Loucy (cell line): ENCODE results near the gene MBNL2.
"Not testable (repeated sequence)": the region's sequence is repeated elsewhere in the genome, so short reads cannot be mapped to it uniquely, and the experiment has no call there.

Experiments used
- H2AFZ ChIP-seq: fragments of 200-600 bp; sonication (generic); 2 replicates; pipeline ENCODE4 v1.6.0; 2016; ENCODE audit warnings: antibody characterized with exemption, mild to moderate bottlenecking, low read length, moderate library complexity
- H3F3A ChIP-seq: fragments of 200-600 bp; 2 replicates; pipeline ENCODE4 v1.6.0; 2016; ENCODE audit warnings: antibody characterized with exemption, low read depth, mild to moderate bottlenecking
- H3K27me3 ChIP-seq: fragments of 200-600 bp; sonication (generic); 2 replicates; pipeline ENCODE4 v1.6.1; 2014; ENCODE audit warnings: low read length, mild to moderate bottlenecking; ENCODE audit not compliant: insufficient read depth, poor library complexity, severe bottlenecking
- H3K36me3 ChIP-seq: fragments of 200-600 bp; sonication (generic); 2 replicates; pipeline ENCODE4 v1.6.1; 2016; ENCODE audit warnings: low read length; ENCODE audit not compliant: insufficient read depth
- H3K4me1 ChIP-seq: fragments of 200-600 bp; sonication (generic); 2 replicates; pipeline ENCODE4 v1.5.1; 2014; ENCODE audit warnings: low read length, mild to moderate bottlenecking; ENCODE audit not compliant: insufficient read depth, poor library complexity, severe bottlenecking
- H3K4me2 ChIP-seq: fragments of 200-600 bp; sonication (generic); 2 replicates; pipeline ENCODE4 v1.6.0; 2014; ENCODE audit warnings: antibody characterized with exemption, low read length, low read depth, mild to moderate bottlenecking; ENCODE audit not compliant: poor library complexity, severe bottlenecking
- H3K4me3 ChIP-seq: fragments of 200-600 bp; sonication (generic); 2 replicates; pipeline ENCODE4 v1.5.1; 2014; ENCODE audit warnings: low read length, mild to moderate bottlenecking, mixed read lengths; ENCODE audit not compliant: poor library complexity, severe bottlenecking
- H3K79me2 ChIP-seq: fragments of 200-600 bp; sonication (generic); 2 replicates; pipeline ENCODE4 v1.6.1; 2014; ENCODE audit warnings: low read length; ENCODE audit not compliant: insufficient read depth
- H3K9ac ChIP-seq: fragments of 200-600 bp; sonication (generic); 2 replicates; pipeline ENCODE4 v1.6.0; 2014; ENCODE audit warnings: mild to moderate bottlenecking, low read depth, low read length, moderate library complexity; ENCODE audit not compliant: poor library complexity, severe bottlenecking
- H3K9me2 ChIP-seq: fragments of 200-600 bp; sonication (generic); replicated peaks from 2 replicates; pipeline ENCODE4 v1.6.1; 2016; ENCODE audit warnings: low read depth, low read length, mixed read lengths
- H3K9me3 ChIP-seq: fragments of 200-600 bp; sonication (generic); 2 replicates; pipeline ENCODE4 v1.6.1; 2014; ENCODE audit warnings: mild to moderate bottlenecking, antibody characterized with exemption, low read length, low read depth; ENCODE audit not compliant: insufficient read depth
- H4K20me1 ChIP-seq: fragments of 200-600 bp; sonication (generic); 2 replicates; pipeline ENCODE4 v1.6.0; 2014; ENCODE audit warnings: antibody characterized with exemption, low read length, mild to moderate bottlenecking; ENCODE audit not compliant: insufficient read depth, poor library complexity, severe bottlenecking
- EZH2phosphoT487 ChIP-seq: fragments of 200-600 bp; IDR thresholded peaks from 2 replicates; pipeline ENCODE4 v1.6.1; 2018; ENCODE audit warnings: antibody characterized with exemption, mild to moderate bottlenecking, moderate library complexity, borderline replicate concordance
- TF ChIP-seq, protein P1 (sequence below): fragments of 200-600 bp; sonication (generic); conservative IDR thresholded peaks from 2 replicates; pipeline ENCODE4 v1.5.1; 2014; ENCODE audit warnings: mild to moderate bottlenecking, antibody characterized with exemption, low read length

The MBNL2 gene

DNA sequence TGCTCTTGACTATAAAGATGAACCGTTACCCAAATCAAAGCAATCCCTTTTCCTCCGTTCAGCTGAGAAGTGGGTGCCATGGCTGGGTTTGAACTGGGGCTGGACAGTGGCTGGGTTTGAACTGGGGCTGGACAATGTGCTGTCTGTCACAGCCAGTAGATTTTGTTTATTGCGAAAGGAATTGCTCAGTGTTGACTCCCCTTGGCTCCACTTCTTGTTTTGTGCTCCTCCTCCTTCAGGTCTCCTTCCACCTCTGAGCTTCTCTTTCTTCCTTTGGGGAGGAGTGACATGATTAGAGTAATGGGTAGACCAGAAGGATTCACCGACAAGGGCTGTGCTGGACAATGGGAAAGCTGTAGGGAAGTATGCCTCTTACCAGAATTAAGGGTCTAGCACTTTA, 19.4 kb upstream of the MBNL2 start:
- Histone ChIP-seq H3K4me3 (no peak overlapping the region), H3K27me3 (peaks cover 8% of the 10 kb centered on the region), H3K79me2 (no peaks in the 10 kb centered on the region), H3K4me2 (no peak overlapping the region), H2AFZ (no peak overlapping the region), H3K36me3 (no peaks in the 10 kb centered on the region), H3K9me2 (no peaks in the 10 kb centered on the region), H3K9me3 (no peaks in the 10 kb centered on the region), H3F3A (no peaks in the 10 kb centered on the region), H3K4me1 (no peaks in the 10 kb centered on the region), H3K9ac (no peak overlapping the region), H4K20me1 (no peaks in the 10 kb centered on the region)
- TF ChIP-seq, protein P1, sequence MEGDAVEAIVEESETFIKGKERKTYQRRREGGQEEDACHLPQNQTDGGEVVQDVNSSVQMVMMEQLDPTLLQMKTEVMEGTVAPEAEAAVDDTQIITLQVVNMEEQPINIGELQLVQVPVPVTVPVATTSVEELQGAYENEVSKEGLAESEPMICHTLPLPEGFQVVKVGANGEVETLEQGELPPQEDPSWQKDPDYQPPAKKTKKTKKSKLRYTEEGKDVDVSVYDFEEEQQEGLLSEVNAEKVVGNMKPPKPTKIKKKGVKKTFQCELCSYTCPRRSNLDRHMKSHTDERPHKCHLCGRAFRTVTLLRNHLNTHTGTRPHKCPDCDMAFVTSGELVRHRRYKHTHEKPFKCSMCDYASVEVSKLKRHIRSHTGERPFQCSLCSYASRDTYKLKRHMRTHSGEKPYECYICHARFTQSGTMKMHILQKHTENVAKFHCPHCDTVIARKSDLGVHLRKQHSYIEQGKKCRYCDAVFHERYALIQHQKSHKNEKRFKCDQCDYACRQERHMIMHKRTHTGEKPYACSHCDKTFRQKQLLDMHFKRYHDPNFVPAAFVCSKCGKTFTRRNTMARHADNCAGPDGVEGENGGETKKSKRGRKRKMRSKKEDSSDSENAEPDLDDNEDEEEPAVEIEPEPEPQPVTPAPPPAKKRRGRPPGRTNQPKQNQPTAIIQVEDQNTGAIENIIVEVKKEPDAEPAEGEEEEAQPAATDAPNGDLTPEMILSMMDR = no peak
- TF ChIP-seq EZH2phosphoT487 = no peak

DNA sequence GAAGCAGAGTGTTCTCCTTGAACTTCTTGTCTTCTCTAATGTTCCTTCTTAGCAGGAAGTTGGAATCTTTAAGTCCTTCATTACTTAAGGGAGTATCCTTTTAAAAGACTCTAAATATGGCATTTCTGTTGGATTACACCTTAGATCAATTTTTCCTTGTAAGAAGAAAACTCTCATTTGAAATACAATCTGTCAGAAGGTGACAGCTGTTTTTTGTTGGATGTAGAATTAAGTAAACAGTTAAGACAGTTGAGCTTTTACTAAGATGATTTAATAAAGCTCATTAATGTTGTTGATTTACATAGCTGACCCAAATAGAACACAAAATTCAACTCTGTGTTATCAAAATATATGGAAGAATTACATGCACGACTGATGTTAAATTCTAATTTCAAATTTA, 16.7 kb upstream of the MBNL2 start:
- no peak for TF ChIP-seq EZH2phosphoT487
- TF ChIP-seq, protein P1 = no peak
- Histone ChIP-seq H3K4me3 (no peak overlapping the region), H3F3A (no peaks in the 10 kb centered on the region), H4K20me1 (no peaks in the 10 kb centered on the region), H3K9me2 (no peaks in the 10 kb centered on the region), H3K27me3 (peaks cover 25% of the 10 kb centered on the region), H3K9me3 (no peaks in the 10 kb centered on the region), H3K79me2 (no peaks in the 10 kb centered on the region), H3K36me3 (no peaks in the 10 kb centered on the region), H2AFZ (no peak overlapping the region), H3K4me1 (no peaks in the 10 kb centered on the region), H3K9ac (no peak overlapping the region), H3K4me2 (no peak overlapping the region)

DNA sequence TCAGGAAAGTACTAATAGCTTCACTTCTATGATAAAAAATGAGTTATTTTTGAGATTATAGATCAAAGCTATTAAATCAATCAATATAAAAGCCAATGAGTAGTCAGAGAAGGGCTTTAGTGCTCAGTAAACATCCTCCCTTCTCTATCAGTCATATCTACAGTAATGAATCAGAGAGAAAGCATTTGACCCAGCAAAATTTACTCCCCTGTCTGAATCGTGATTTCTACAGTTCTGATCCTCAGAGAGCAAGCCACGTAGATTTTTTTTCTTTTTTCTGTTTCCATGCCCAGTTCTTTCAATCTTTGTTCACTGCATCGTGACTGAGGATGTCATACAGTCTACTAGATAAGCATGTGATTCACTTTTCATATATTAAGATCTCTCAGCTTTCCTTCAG, 16.2 kb upstream of the MBNL2 start:
- Histone ChIP-seq H3K9me3 (no peaks in the 10 kb centered on the region), H3K36me3 (no peaks in the 10 kb centered on the region), H3K4me1 (peaks cover 5% of the 10 kb centered on the region), H3K27me3 (peaks cover 29% of the 10 kb centered on the region), H3K4me2 (no peak overlapping the region), H3K9ac (no peak overlapping the region), H3F3A (no peaks in the 10 kb centered on the region), H2AFZ (no peak overlapping the region), H3K79me2 (no peaks in the 10 kb centered on the region), H4K20me1 (no peaks in the 10 kb centered on the region), H3K4me3 (no peak overlapping the region), H3K9me2 (no peaks in the 10 kb centered on the region)
- no peak for TF ChIP-seq EZH2phosphoT487
- TF ChIP-seq, protein P1 = no peak

DNA sequence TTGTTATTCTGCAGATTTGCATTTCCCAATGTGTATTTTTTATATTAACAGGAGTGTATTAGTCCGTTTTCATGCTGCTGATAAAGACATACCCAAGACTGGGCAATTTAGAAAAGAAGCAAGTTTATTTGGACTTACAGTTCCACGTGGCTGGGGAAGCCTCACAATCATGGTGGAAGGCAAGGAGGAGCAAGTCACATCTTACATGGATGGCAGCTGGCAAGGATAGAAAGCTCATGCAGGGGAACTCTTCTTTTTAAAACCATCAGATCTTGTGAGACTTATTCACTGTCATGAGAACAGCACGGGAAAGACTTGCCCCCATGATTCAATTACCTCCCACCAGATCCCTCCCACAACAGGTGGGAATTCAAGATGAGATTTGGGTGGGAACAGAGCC, 14.9 kb upstream of the MBNL2 start:
- not testable (repeated sequence) for H3K9ac ChIP-seq, H3F3A ChIP-seq, H3K4me1 ChIP-seq, H3K4me3 ChIP-seq, H3K9me3 ChIP-seq, H2AFZ ChIP-seq, H3K79me2 ChIP-seq, H3K9me2 ChIP-seq, H4K20me1 ChIP-seq, H3K36me3 ChIP-seq, H3K4me2 ChIP-seq
- peaks cover 40% of the 10 kb centered on the region for H3K27me3 ChIP-seq
